HG02885 (cell line): ENCODE results near the gene METTL25B.

Source experiments
- ATAC-seq: cut with Tn5 transposase; IDR thresholded peaks from one replicate; pipeline ENCODE4 v1.9.1; 2021; ENCODE audit warnings: mild to moderate bottlenecking; ENCODE audit not compliant: unreplicated experiment, poor library complexity

The METTL25B gene

DNA sequence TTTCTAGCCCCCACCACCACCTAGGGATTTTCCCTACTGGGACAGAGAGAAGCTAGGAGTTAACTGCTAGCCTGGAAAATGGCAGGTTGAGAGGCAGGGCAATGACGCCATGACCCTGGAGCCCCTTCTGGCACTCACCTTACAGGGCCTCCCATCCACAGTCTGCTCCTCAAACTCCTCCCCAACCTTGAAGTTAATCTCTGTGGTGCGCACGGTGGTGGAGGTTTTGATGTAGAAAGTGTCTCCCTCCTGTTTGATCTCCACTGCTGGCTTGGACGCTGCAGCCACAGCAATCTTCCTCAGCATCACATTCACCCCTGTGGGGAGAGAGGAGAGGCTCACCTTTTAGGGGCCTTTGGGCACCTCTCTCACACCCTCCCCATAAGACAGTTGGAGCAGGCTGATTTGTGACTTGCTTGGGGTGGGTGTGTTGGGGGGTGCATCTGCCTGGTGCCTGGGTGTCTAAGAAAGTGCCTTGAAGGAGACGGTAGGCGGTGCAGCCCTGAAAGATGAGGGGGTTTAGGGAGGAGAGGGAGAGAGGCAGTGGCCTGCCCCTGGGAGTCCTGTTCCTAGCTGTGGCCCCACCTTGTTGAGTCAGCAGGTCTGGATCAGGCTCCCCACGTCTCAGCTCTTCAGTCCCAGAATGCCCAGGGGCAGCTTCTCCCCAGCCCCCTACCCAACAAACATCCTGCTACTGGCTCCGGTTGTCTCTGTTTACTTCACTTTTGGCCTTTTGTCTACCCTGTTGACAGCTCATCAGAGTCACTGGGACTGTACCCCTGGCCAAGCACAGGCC, 27.3 kb upstream of the METTL25B start:
- no peak for ATAC-seq

DNA sequence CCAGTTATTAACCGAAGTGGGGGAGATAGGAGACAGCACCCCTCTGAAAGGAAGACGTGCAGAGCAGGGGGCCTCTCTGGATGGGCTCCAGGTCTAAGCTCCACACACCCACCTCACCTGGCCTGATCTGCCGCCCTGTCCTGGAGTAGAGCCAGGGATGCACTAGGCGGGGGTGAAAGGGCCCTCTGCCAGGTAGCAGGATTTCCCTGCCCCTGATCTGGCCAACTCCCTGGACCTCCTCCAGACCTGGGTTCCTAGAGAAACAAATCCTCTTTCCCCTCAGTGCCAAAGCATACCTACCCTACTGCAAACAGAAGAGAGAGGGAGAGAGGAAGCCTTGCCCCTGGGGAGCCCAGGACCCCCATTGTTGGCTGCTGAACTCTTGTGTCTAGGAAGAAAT, 24.9 kb upstream of the METTL25B start:
- ATAC-seq, result no peak

GRCh38 chr1:156703741-156704140, 24.5 kb upstream of the METTL25B start:
- no peak for ATAC-seq

DNA sequence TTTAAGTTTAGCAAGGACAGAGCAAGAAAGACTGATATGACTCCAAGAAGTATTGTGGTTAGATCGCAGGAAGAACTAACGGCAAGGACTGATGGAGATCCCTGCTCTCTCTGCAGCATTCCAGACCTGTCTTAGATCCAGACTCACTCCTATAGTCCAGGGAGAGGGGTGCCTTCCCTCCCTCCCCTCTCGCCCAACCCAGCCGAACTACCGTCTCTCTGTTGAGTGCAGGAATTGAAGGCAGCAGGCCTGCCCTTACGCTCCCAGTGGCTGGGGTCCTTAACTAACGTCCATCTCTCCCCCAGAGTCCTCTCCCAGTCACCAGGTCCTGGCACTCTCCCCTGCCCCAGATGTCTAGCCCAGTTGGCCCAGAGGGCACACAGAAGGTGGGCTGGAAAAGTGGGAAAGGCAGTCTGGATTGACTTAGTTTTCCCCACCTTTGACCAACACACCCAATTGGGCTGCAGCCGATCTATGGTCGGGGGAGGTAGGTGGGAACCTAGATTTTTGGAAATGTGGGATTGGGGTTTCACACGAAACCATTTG, 24.0 kb upstream of the METTL25B start:
- no peak for ATAC-seq

GRCh38 chr1:156704930-156705320, 23.3 kb upstream of the METTL25B start:
- ATAC-seq, result no peak

DNA sequence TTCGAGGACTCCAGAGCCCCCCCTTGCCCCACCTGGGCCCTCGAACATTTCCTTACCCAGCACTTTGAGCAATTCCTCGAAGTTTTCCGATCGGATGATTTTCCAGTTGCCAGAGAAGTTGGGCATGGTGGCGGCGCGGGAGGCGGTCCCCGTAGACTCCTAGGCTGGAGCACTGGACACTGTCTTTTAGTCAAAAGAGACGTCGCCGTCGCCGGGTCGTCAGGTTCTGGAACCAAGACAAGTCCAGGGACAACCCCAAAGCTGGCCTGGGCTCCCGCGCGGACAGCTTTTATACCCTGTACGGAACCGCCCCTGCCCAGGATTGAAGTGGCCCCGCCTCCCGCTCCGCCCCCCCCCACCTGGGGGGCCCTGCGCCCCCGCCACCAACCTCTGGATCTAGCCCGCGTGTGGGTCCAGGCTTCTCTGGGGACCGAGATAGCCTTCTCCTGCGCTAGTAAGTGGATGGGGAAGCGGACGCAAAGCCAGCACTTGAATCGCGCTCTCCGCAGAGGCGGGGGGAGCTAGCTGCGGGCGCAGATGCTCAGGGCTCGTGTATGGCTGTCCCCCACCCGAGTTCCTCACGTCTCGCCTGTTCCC, 22.9 kb upstream of the METTL25B start, which contains the start of gene CRABP2:
CRABP2 (minus strand) TSS at position 263 of the 597 bp plus-strand sequence; CDS start at position 126, 137 bp downstream.
- ATAC-seq, result no peak

DNA sequence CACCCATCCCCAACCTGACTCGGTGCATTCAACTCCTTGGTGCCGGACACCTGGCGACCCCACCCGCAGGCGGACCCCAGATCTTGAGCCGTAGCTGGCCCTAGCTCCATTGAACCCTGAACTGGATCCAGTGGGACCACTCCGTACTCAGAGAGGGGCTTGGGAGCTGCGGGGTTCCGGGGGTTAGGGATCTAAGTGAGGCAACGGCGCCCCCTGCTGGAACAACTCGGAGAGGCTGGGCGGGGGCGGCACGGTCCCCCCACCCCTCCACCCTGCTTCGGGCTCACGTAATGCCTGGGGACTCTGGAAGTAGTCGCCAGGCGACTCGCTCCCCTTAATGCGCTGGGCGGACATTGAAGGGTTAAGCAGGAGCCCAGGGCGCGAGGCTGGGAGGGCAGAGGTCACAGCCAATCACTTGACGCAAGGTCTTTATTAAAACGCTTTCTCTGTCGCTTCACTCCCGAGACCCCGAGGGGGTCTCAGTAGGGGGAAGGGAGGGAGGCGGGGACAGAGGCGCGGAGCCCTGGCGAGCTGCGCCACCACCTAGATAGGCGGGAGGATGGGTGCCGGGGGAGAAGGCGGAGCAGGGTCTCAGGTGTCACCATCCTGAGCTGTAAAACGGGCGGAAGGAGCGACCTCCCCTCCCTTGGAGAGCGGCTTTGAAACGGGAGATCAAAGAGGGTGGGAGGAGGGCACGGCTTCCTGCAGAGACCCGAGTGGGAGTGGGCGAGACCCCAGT, 22.2 kb upstream of the METTL25B start:
- no peak for ATAC-seq

GRCh38 chr1:156706657-156707416, 21.4 kb upstream of the METTL25B start:
- ATAC-seq, result no peak

- no peak for ATAC-seq
Measured at GRCh38 chr1:156707417-156708217, 20.7 kb upstream of the METTL25B start.

DNA sequence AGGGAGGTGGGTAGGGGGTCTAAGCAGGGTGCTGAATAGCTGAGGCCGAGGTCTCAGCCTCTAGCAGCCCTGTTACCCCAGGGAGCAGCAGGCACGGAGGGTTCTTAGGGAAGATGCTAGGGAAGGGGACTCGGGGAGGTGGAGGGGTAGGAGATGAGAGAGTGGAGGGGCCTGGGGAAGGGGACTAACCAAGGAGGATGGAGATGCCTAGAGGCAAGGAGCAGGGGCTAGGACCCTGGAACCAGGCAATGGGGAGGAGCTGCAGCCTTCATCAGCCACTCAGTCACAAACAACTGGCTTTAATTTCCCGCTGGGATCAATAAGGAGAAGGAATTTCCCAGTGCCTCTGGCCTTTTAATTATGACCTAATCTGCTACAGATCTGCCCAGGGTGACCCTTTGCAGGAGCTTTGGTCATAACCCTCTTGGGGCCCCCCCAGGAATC, 20.0 kb upstream of the METTL25B start:
- no peak for ATAC-seq

- no peak for ATAC-seq
Measured at GRCh38 chr1:156709031-156709430, 19.2 kb upstream of the METTL25B start.

DNA sequence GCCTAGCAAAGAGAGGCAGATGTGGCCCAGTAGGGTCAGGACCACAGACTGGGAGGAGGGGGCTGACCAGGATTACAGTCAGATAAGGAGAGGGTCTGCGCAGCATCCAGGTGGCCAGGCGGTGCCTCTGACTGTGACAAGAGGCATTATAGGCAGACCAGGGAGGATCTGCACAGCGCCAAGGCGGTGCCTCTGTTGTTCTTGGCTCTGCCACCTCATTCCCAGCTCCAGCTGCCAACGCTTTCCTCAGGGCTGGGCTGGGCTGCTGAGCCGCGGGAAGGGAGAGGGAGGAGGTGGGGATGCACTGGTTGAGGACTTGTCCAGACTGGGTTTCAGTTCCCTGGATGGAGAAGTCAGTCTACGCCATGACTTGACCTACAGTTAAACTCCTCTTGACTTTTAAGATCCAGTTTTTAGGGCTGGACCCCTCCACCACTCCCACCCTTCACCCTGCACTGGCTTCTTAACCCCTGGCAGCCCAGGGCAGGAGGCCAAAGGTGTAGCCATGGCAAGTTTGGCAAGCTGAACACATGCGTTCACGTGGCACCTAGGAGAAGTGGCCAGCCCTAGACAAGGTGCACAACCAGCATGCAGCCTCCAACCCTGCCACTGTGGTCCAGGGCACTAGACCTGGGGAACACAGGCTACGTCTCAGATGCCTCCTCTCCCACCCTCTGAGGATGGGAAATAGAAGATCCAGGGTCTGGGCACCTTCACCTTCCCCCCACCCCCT, 18.3 kb upstream of the METTL25B start:
- ATAC-seq, result no peak

GRCh38 chr1:156711011-156711817, 17.1 kb upstream of the METTL25B start:
- ATAC-seq, result no peak

DNA sequence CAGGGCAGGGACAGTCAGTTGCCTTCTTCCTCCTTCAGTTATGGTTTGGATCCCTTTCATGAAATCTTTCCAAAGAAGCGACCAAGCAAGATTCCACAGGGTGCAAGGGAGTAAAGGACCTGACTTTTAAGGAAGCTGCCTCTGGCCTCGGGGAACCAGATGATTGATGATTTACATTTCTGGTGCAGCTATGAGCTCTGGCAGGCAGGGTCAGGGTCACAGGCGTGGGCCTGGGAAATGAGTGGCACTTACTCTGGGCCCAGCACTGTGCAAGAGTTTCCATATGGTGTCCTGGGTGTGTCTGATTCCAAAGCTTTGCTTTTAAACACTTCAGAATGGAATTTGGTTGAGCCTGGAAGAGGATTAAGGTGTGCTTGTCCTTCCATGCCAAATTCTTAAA, 15.6 kb upstream of the METTL25B start:
- no peak for ATAC-seq

GRCh38 chr1:156714830-156715229, 13.4 kb upstream of the METTL25B start:
- ATAC-seq, result no peak

DNA sequence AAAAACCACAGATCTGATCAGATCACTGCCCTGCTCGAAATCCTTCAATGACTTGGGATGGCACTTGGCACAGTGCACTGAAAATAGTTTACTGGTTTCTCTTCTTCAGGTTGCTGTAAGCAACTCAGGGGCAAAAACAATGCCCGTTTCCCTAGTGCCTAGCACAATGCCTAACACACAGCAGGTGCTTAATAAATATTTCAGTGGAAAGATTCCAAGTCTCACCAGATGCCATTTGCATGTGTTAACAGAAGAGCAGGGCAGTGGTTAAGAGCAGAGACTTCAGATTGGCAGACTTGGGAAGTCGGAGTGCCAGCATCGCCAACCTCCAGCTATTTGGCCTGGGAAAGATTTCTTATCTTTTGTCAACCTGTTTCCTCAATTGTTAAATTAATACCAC, 10.9 kb upstream of the METTL25B start:
- no peak for ATAC-seq

- ATAC-seq, result no peak
Measured at GRCh38 chr1:156721131-156721530, 7.1 kb upstream of the METTL25B start.

GRCh38 chr1:156721535-156721934, 6.7 kb upstream of the METTL25B start:
- no peak for ATAC-seq
